Neural progenitor cell (in vitro differentiated cells): ENCODE measurements around the gene LIN9.

Source experiments
- CTCF ChIP-seq: fragments of 200-600 bp; sonication (generic); IDR thresholded peaks from 2 replicates; pipeline ENCODE4 v1.5.1; 2017; ENCODE audit warnings: antibody characterized with exemption, mild to moderate bottlenecking
- EZH2 ChIP-seq: fragments of 200-600 bp; sonication (generic); IDR thresholded peaks from 2 replicates; pipeline ENCODE4 v1.6.1; 2017; ENCODE audit warnings: antibody characterized with exemption, mild to moderate bottlenecking, moderate library complexity
- EZH2phosphoT487 ChIP-seq: fragments of 200-600 bp; sonication (generic); IDR thresholded peaks from 2 replicates; pipeline ENCODE4 v1.6.1; 2017; ENCODE audit warnings: antibody characterized with exemption

GRCh38 chr1:226187019-226187322 lies 122.0 kb downstream of the LIN9 start:
- TF ChIP-seq CTCF = no peak
- no peak for TF ChIP-seq EZH2
- no peak for TF ChIP-seq EZH2phosphoT487
